A549 (cell line): ENCODE data around the gene PLCB1. TPM values are rescaled to one million over a fixed set of nuclear protein-coding genes. Genes with fewer than 3 reads are reported as not detected.

ENCODE experiments used
- ATAC-seq, 2 experiments: fragments of 200-7000 bp in 1 of 2; fragments of >200 bp in 1 of 2; cut with Nextera tagmentation in 1 of 2; cut with Tn5 transposase in 1 of 2; 3 replicates each; pipeline versions ENCODE4 v1.8.0 to v1.9.1; 2018 to 2020; ENCODE audit warnings: mild to moderate bottlenecking in 1 of 2, moderate library complexity in 1 of 2
- CTCF ChIA-PET: fragments of 300-600 bp; sonication (Branson Sonifier 250); formaldehyde crosslinking; extraction: SDS; loops from one replicate; lab custom pipeline; 2021; ENCODE audit warnings: antibody characterized with exemption, inconsistent platforms; lab: Yijun Ruan, JAX
- POLR2A ChIA-PET: fragments of 350-600 bp; formaldehyde crosslinking; extraction: SDS; loops from one replicate; lab custom pipeline; 2021; ENCODE audit warnings: antibody characterized with exemption, inconsistent platforms; lab: Yijun Ruan, JAX
- DNase-seq, 2 experiments: peaks; one replicate each; pipeline versions ENCODE4 v3.0.0 to v3.0.0-alpha.2; 2011 to 2016; ENCODE audit warnings: low read depth in 1 of 2, low spot score in 1 of 2
- FAIRE-seq: peaks from 2 replicates; lab custom pipeline; 2011; peaks lifted over from hg19 to GRCh38; lab: Jason Lieb, UNC
- H3K27ac ChIP-seq, 2 experiments: fragments of >200 bp; sonication (Bioruptor Twin); formaldehyde crosslinking; 3 replicates each; pipeline ENCODE4 v1.5.1; 2016 to 2017
- H3K4me1 ChIP-seq: fragments of >200 bp; sonication (Bioruptor Twin); formaldehyde crosslinking; 3 replicates; pipeline ENCODE4 v1.6.1; 2016
- H3K4me2 ChIP-seq: fragments of >200 bp; sonication (Bioruptor Twin); formaldehyde crosslinking; 3 replicates; pipeline ENCODE4 v1.6.1; 2016
- H3K4me3 ChIP-seq: fragments of >200 bp; sonication (Bioruptor Twin); formaldehyde crosslinking; 3 replicates; pipeline ENCODE4 v1.5.1; 2016
- H3K9me3 ChIP-seq: fragments of >200 bp; sonication (Bioruptor Twin); formaldehyde crosslinking; 3 replicates; pipeline ENCODE4 v1.6.1; 2016
- BHLHE40 ChIP-seq: IDR thresholded peaks from 2 replicates; pipeline ENCODE4 v1.6.1; 2012; ENCODE audit warnings: low read depth, low read length, inconsistent platforms
- CBX8 ChIP-seq: fragments of 200-600 bp; sonication (generic); IDR thresholded peaks from 2 replicates; pipeline ENCODE4 v1.6.1; 2016
- CHD2 ChIP-seq: fragments of 150-350 bp; IDR thresholded peaks from 2 replicates; pipeline ENCODE4 v1.6.1; 2014; ENCODE audit warnings: low read length; ENCODE audit not compliant: partially characterized antibody
- EHMT2 ChIP-seq: fragments of 200-600 bp; sonication (generic); IDR thresholded peaks from 2 replicates; pipeline ENCODE4 v1.6.1; 2016; ENCODE audit warnings: antibody characterized with exemption, low read depth, mild to moderate bottlenecking, moderate library complexity
- FOSL2 ChIP-seq, 2 experiments: fragments of 450-650 bp in 1 of 2; fragments of >200 bp in 1 of 2; sonication (Bioruptor Twin) in 1 of 2; formaldehyde crosslinking; IDR thresholded peaks; 2 replicates each; pipeline versions ENCODE4 v1.5.0 to v1.6.1; 2016 to 2020; ENCODE audit warnings: mild to moderate bottlenecking in 1 of 2, moderate library complexity in 1 of 2
- GATA3 ChIP-seq: IDR thresholded peaks from 2 replicates; pipeline ENCODE4 v1.6.1; 2012; ENCODE audit warnings: borderline replicate concordance
- HOXB13 ChIP-seq: fragments of 250-450 bp; sonication (Bioruptor Pico); IDR thresholded peaks from 2 replicates; pipeline ENCODE4 v1.5.0; 2020; ENCODE audit warnings: low read depth, mild to moderate bottlenecking, moderate library complexity
- JUN ChIP-seq, 2 experiments: fragments of >200 bp; sonication (Bioruptor Twin); formaldehyde crosslinking; IDR thresholded peaks; 2 replicates in 1 of 2; 3 replicates in 1 of 2; pipeline ENCODE4 v1.6.1; 2016 to 2017
- MAFK ChIP-seq: fragments of 450-650 bp; IDR thresholded peaks from 2 replicates; pipeline ENCODE4 v1.6.1; 2014; ENCODE audit not compliant: partially characterized antibody
- MAX ChIP-seq: IDR thresholded peaks from 2 replicates; pipeline ENCODE4 v1.6.1; 2012
- MAZ ChIP-seq: fragments of 150-350 bp; IDR thresholded peaks from 2 replicates; pipeline ENCODE4 v1.6.1; 2014; ENCODE audit warnings: antibody characterized with exemption, low read depth, low read length, borderline replicate concordance
- NFE2L2 ChIP-seq: fragments of 150-350 bp; conservative IDR thresholded peaks from 2 replicates; pipeline ENCODE4 v1.6.1; 2014; ENCODE audit warnings: low read length
- RARB ChIP-seq: fragments of 250-450 bp; sonication (Bioruptor Pico); IDR thresholded peaks from 2 replicates; pipeline ENCODE4 v1.8.0; 2021; ENCODE audit warnings: mild to moderate bottlenecking, moderate library complexity
- RCOR1 ChIP-seq: fragments of 150-350 bp; IDR thresholded peaks from 2 replicates; pipeline ENCODE4 v1.6.1; 2014; ENCODE audit warnings: antibody characterized with exemption, low read length, low read depth
- REST ChIP-seq: fragments of 200-600 bp; sonication (generic); IDR thresholded peaks from 2 replicates; pipeline ENCODE4 v1.6.1; 2016; ENCODE audit warnings: antibody characterized with exemption, mild to moderate bottlenecking, moderate library complexity
- RNF2 ChIP-seq: fragments of 200-600 bp; sonication (generic); IDR thresholded peaks from 2 replicates; pipeline ENCODE4 v1.6.1; 2016; ENCODE audit warnings: low read depth, mild to moderate bottlenecking, antibody characterized with exemption, moderate library complexity, borderline replicate concordance
- USF2 ChIP-seq: fragments of 450-650 bp; IDR thresholded peaks from 2 replicates; pipeline ENCODE4 v1.6.1; 2014; ENCODE audit warnings: antibody characterized with exemption
- ZC3H11A ChIP-seq: fragments of 450-650 bp; IDR thresholded peaks from 2 replicates; pipeline ENCODE4 v1.6.1; 2014; ENCODE audit warnings: antibody characterized with exemption, mild to moderate bottlenecking
- ZNF302 ChIP-seq: fragments of 250-450 bp; sonication (Bioruptor Pico); IDR thresholded peaks from 2 replicates; pipeline ENCODE4 v1.9.0; 2021; ENCODE audit warnings: inconsistent platforms, mild to moderate bottlenecking, moderate library complexity
- WGBS: methylation state at CpG from one replicate; pipeline ENCODE4 v1.1.6; 2017; ENCODE audit errors: missing lambda C conversion rate; 5-methylcytosine and 5-hydroxymethylcytosine counted together
- polyA plus RNA-seq, 4 experiments: library from polyadenylated mRNA; depleted of rRNA in 3 of 4; stranded (reverse); fragments of >200 nt; fragmentation: RNase III in 1 of 4; extraction: RNeasy Plus Mini Kit Qiagen cat#74134 plus additional on column Dnase treatment in 1 of 4; gene quantifications; 2 replicates in 3 of 4; 3 replicates in 1 of 4; pipeline ENCODE4 v1.2.3, GENCODE V29; 2011 to 2017

Gene PLCB1
- polyA plus RNA-seq, 2 of the 4 experiments (the other 2 are of a cell fraction): 0.97 to 6.3 TPM

- TF ChIP-seq JUN (IDR thresholded peaks at IDR 0.05) (no peak), REST (no peak), GATA3 (no peak)
Observed at GRCh38 chr20:8366303-8366923, 234.3 kb downstream of the PLCB1 start (continued).

DNA sequence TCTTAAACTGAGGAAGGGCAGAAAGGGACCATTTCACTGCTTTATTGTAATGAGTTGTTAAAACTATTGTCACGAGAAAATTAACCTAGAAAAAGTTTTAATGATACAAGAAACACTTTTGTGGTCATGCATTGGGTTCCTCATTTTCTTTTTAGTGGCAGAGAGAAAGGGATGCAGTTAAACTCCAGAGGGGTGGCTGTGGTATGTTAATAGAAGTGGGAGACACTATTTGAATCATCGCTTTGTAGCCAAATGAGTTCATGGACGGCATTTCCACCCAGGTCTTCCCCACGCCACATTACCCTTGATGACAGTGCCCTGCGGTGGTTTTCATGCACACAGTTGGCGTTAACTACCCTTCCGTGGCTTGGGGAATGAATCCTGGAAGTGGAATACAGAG lies 235.6 kb downstream of the PLCB1 start:
- DNase-seq (no peak), FAIRE-seq (no peak), ATAC-seq (no peak)
- CTCF ChIA-PET: interaction anchor here (1.6 kb wide), 1 partner anchor 8 kb away, joined by 4 read pairs; no protein-coding TSS in a partner anchor
- Histone ChIP-seq H3K4me2 (no peak overlapping the region), H3K27ac (no peak overlapping the region), H3K4me3 (no peak overlapping the region), H3K4me1 (no peaks in the 10 kb centered on the region), H3K9me3 (no peaks in the 10 kb centered on the region)
- 11% methylated on average over 7 of the region's 7 CpGs for WGBS
- TF ChIP-seq RARB (CRISPR knock-in tag) (no peak), REST (no peak), CHD2 (no peak), RNF2 (no peak), CBX8 (no peak), HOXB13 (no peak), RCOR1 (no peak)
- POLR2A ChIA-PET: no interaction called here

GRCh38 chr20:8368670-8369069 lies 236.6 kb downstream of the PLCB1 start:
- no peaks in the 10 kb centered on the region for H3K9me3 ChIP-seq
- TF ChIP-seq EHMT2 (no peak), ZC3H11A (no peak), MAX (no peak), ZNF302 (no peak), CHD2 (no peak), MAZ (no peak), MAFK (no peak), RARB (CRISPR knock-in tag) (no peak), REST (no peak), USF2 (no peak), BHLHE40 (no peak), FOSL2 (IDR thresholded peaks at IDR 0.05) (no peak), FOSL2 (CRISPR knock-in tag; IDR thresholded peaks at IDR 0.05) (no peak), NFE2L2 (no peak)
- DNase-seq (no peak), FAIRE-seq (no peak), ATAC-seq (no peak)
- no peaks in the 10 kb centered on the region for H3K4me1 ChIP-seq
- 7% methylated on average over 3 of the region's 3 CpGs for WGBS
- CTCF ChIA-PET: no interaction called here
- no peak overlapping the region for H3K27ac ChIP-seq
- no peak overlapping the region for H3K4me2 ChIP-seq
- POLR2A ChIA-PET: no interaction called here
- H3K4me3 ChIP-seq: no peak overlapping the region
